ENCODE measurements around the gene CD55. TPM values are rescaled to one million over a fixed set of nuclear protein-coding genes. Genes with fewer than 3 reads are reported as not detected.

The CD55 gene
- total RNA-seq, 1 experiment from 2014 or later = 75.4 TPM

DNA sequence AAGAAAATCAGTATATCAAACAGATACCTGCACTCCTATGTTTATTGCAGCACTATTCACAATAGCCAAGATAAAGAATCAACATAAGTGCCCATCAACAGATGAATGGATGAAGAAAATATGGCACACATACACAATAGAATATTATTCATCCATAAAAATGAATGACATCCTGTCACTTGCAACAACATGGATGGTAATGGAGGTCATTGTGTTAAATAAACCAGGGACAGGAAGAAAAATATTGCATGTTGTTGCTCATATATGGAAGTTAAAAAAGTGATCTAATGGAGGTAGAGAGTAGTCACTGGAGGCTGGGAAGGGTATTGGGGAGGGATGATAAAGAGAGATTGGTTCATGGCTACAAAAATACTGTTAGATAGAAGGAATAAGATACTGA is 67.2 kb downstream of the CD55 start:
- no peak overlapping the region for H3K9ac ChIP-seq (ENCODE audit: low read length)
- no peak overlapping the region for H3K27ac ChIP-seq (ENCODE audit: low read depth, low read length)
- no peak overlapping the region for H3K4me2 ChIP-seq (ENCODE audit: low read length)
- ChIA-PET POLR2A (no interaction called here), CTCF (no interaction called here), RAD21 (ENCODE audit: low non-redundant PET in 1 of 2, low total read pairs in 2 of 2, uncharacterized antibody in 2 of 2, unreplicated experiment in 2 of 2) (no interaction called here)
- TF ChIP-seq, protein P1, sequence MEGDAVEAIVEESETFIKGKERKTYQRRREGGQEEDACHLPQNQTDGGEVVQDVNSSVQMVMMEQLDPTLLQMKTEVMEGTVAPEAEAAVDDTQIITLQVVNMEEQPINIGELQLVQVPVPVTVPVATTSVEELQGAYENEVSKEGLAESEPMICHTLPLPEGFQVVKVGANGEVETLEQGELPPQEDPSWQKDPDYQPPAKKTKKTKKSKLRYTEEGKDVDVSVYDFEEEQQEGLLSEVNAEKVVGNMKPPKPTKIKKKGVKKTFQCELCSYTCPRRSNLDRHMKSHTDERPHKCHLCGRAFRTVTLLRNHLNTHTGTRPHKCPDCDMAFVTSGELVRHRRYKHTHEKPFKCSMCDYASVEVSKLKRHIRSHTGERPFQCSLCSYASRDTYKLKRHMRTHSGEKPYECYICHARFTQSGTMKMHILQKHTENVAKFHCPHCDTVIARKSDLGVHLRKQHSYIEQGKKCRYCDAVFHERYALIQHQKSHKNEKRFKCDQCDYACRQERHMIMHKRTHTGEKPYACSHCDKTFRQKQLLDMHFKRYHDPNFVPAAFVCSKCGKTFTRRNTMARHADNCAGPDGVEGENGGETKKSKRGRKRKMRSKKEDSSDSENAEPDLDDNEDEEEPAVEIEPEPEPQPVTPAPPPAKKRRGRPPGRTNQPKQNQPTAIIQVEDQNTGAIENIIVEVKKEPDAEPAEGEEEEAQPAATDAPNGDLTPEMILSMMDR (IDR thresholded peaks at IDR 0.05 in 2 of 3, conservative IDR thresholded peaks at IDR 0.05 in 1 of 3; ENCODE audit: borderline replicate concordance in 1 of 3, insufficient read depth in 1 of 3, low read depth in 2 of 3, low read length in 2 of 3) = no peak
- intact Hi-C loops (cut with micrococcal nuclease) = no loop called here
- no TSS peak for BruUV-seq (replicated peaks)
- H3K9me2 ChIP-seq (ENCODE audit: insufficient read depth) = no peaks in the 10 kb centered on the region
- H2AFZ ChIP-seq (ENCODE audit: low read depth, low read length, poor library complexity, severe bottlenecking) = no peak overlapping the region
- peaks cover 3 to 21% of the 10 kb centered on the region in 2 experiments; a peak in 3 of 4 replicates for H3K4me1 ChIP-seq (ENCODE audit: control insufficient read depth in 1 of 2, insufficient read depth in 2 of 2, low read length in 2 of 2)
- H3K4me3 ChIP-seq (replicated peaks in 1 of 2; ENCODE audit: low read depth in 1 of 2, low read length in 2 of 2) = no peak overlapping the region
- H3K27me3 ChIP-seq (ENCODE audit: insufficient read depth, low read length) = no peaks in the 10 kb centered on the region
- no peaks in the 10 kb centered on the region for H4K20me1 ChIP-seq (ENCODE audit: insufficient read depth)
- ATAC-seq (no peak), DNase-seq (ENCODE audit: low read depth, low spot score) (no peak)
- no peaks in the 10 kb centered on the region for H3K79me2 ChIP-seq (ENCODE audit: insufficient read depth, low read length)
- H3K9me3 ChIP-seq (ENCODE audit: control insufficient read depth in 1 of 2, insufficient read depth in 1 of 2, low read depth in 1 of 2, low read length in 2 of 2) = no peaks in the 10 kb centered on the region
- H3K36me3 ChIP-seq (ENCODE audit: control insufficient read depth in 1 of 2, insufficient read depth in 2 of 2, low read length in 2 of 2) = no peaks in the 10 kb centered on the region

DNA sequence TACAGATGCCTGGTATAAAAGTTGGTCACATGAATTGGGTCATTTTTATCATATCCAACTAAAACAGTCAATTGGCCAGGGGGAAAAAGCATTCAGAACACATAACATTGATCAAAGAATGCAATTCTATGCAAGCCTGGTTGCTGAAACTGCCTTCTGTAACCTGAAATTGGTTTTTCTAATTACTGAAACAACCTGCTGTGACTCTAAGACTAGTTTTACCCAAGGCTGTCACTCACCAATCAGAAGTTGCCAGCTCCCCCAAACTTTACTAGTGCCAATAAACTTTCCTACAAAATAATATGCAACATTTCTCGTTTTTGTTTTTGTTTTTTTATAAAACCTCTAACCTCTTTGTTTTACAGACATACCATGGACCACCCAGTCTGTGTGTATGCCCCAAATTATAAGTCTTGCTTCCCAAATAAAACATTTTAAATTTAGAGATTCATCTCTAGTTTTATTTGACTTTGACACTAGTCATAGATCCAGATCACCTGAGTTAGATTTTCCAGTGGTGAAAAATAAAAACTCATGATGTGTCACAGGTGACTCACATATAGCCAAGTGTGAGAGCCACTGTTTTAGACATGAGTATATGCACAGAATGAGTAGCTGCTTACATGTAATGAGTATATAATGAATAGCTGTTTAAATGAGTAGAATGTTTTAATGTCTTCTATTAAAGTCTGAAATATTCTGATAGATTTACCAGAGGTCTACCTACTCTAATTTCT is 68.4 kb downstream of the CD55 start:
- no TSS peak for BruUV-seq (replicated peaks)
- no peaks in the 10 kb centered on the region for H3K27me3 ChIP-seq (ENCODE audit: insufficient read depth, low read length)
- H3K4me2 ChIP-seq (ENCODE audit: low read length) = peak overlapping the region; percentile 56
- ChIA-PET CTCF (interaction anchor here (0.9 kb wide), 1 partner anchor 15 kb away, joined by 3 read pairs; no protein-coding TSS in a partner anchor), POLR2A (no interaction called here), RAD21 (ENCODE audit: low non-redundant PET in 1 of 2, low total read pairs in 2 of 2, uncharacterized antibody in 2 of 2, unreplicated experiment in 2 of 2) (no interaction called here)
- no peaks in the 10 kb centered on the region for H4K20me1 ChIP-seq (ENCODE audit: insufficient read depth)
- H3K79me2 ChIP-seq (ENCODE audit: insufficient read depth, low read length) = no peaks in the 10 kb centered on the region
- H3K9me3 ChIP-seq (ENCODE audit: control insufficient read depth in 1 of 2, insufficient read depth in 1 of 2, low read depth in 1 of 2, low read length in 2 of 2) = no peaks in the 10 kb centered on the region
- peak; percentile 75 for DNase-seq (ENCODE audit: low read depth, low spot score)
- peaks cover 3 to 28% of the 10 kb centered on the region in 2 experiments; a peak in 3 of 4 replicates for H3K4me1 ChIP-seq (ENCODE audit: control insufficient read depth in 1 of 2, insufficient read depth in 2 of 2, low read length in 2 of 2)
- no peaks in the 10 kb centered on the region for H3K36me3 ChIP-seq (ENCODE audit: control insufficient read depth in 1 of 2, insufficient read depth in 2 of 2, low read length in 2 of 2)
- peak; percentile 67 for ATAC-seq
- intact Hi-C loops (cut with micrococcal nuclease) = no loop called here
- peak overlapping the region; percentile 16; the same call in 1 of the 2 replicates for H3K9ac ChIP-seq (ENCODE audit: low read length)
- peak overlapping the region; percentile 94 for H2AFZ ChIP-seq (ENCODE audit: low read depth, low read length, poor library complexity, severe bottlenecking)
- H3K4me3 ChIP-seq (replicated peaks in 1 of 2; ENCODE audit: low read depth in 1 of 2, low read length in 2 of 2) = no peak overlapping the region
- no peaks in the 10 kb centered on the region for H3K9me2 ChIP-seq (ENCODE audit: insufficient read depth)
- H3K27ac ChIP-seq (ENCODE audit: low read depth, low read length) = no peak overlapping the region
- TF ChIP-seq EGR1 (IDR thresholded peaks at IDR 0.05; ENCODE audit: low read depth) (peak; percentile 52; the same call in 1 of the 2 replicates), FOSL1 (IDR thresholded peaks at IDR 0.05; ENCODE audit: low read depth) (peak; percentile 99), SP1 (IDR thresholded peaks at IDR 0.05; ENCODE audit: low read depth) (peak; percentile 80), SRF (IDR thresholded peaks at IDR 0.05; ENCODE audit: low read depth) (peak; percentile 76), ZNF274 (IDR thresholded peaks at IDR 0.05; ENCODE audit: low read depth, low read length) (no peak), CEBPB (IDR thresholded peaks at IDR 0.05; ENCODE audit: low read depth) (peak; percentile 28; the same call in 1 of the 2 replicates)
- TF ChIP-seq, protein P2, sequence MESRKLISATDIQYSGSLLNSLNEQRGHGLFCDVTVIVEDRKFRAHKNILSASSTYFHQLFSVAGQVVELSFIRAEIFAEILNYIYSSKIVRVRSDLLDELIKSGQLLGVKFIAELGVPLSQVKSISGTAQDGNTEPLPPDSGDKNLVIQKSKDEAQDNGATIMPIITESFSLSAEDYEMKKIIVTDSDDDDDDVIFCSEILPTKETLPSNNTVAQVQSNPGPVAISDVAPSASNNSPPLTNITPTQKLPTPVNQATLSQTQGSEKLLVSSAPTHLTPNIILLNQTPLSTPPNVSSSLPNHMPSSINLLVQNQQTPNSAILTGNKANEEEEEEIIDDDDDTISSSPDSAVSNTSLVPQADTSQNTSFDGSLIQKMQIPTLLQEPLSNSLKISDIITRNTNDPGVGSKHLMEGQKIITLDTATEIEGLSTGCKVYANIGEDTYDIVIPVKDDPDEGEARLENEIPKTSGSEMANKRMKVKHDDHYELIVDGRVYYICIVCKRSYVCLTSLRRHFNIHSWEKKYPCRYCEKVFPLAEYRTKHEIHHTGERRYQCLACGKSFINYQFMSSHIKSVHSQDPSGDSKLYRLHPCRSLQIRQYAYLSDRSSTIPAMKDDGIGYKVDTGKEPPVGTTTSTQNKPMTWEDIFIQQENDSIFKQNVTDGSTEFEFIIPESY (IDR thresholded peaks at IDR 0.05; ENCODE audit: extremely low read depth, insufficient replicate concordance, low read length) = no peak
- TF ChIP-seq, protein P3, sequence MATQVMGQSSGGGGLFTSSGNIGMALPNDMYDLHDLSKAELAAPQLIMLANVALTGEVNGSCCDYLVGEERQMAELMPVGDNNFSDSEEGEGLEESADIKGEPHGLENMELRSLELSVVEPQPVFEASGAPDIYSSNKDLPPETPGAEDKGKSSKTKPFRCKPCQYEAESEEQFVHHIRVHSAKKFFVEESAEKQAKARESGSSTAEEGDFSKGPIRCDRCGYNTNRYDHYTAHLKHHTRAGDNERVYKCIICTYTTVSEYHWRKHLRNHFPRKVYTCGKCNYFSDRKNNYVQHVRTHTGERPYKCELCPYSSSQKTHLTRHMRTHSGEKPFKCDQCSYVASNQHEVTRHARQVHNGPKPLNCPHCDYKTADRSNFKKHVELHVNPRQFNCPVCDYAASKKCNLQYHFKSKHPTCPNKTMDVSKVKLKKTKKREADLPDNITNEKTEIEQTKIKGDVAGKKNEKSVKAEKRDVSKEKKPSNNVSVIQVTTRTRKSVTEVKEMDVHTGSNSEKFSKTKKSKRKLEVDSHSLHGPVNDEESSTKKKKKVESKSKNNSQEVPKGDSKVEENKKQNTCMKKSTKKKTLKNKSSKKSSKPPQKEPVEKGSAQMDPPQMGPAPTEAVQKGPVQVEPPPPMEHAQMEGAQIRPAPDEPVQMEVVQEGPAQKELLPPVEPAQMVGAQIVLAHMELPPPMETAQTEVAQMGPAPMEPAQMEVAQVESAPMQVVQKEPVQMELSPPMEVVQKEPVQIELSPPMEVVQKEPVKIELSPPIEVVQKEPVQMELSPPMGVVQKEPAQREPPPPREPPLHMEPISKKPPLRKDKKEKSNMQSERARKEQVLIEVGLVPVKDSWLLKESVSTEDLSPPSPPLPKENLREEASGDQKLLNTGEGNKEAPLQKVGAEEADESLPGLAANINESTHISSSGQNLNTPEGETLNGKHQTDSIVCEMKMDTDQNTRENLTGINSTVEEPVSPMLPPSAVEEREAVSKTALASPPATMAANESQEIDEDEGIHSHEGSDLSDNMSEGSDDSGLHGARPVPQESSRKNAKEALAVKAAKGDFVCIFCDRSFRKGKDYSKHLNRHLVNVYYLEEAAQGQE (IDR thresholded peaks at IDR 0.05; ENCODE audit: low read depth) = no peak
- TF ChIP-seq, protein P4, sequence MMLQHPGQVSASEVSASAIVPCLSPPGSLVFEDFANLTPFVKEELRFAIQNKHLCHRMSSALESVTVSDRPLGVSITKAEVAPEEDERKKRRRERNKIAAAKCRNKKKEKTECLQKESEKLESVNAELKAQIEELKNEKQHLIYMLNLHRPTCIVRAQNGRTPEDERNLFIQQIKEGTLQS (IDR thresholded peaks at IDR 0.05) = no peak; the same call in 1 of the 2 replicates
